Smooth muscle cell (in vitro differentiated cells): ENCODE results near the gene ANXA9. TPM values are rescaled to one million over a fixed set of nuclear protein-coding genes. Genes with fewer than 3 reads are reported as not detected.
A peak's percentile ranks its signal among the peaks of the same experiment; 100 is the strongest.

Source experiments
- DNase-seq: peaks from one replicate; lab custom pipeline; 2025; ENCODE audit not compliant: unreplicated experiment; lab: John Stamatoyannopoulos, UW
- H2AFZ ChIP-seq: fragments of 200-600 bp; sonication (generic); 2 replicates; pipeline ENCODE4 v1.6.0; 2016; ENCODE audit warnings: antibody characterized with exemption, low read depth, mild to moderate bottlenecking
- H3F3A ChIP-seq: fragments of 200-600 bp; sonication (generic); 2 replicates; pipeline ENCODE4 v1.6.0; 2017; ENCODE audit warnings: antibody characterized with exemption, low read depth
- H3K27ac ChIP-seq: fragments of 200-600 bp; sonication (generic); 2 replicates; pipeline ENCODE4 v1.5.1; 2016; ENCODE audit warnings: low read depth, mild to moderate bottlenecking
- H3K27me3 ChIP-seq: fragments of 200-600 bp; sonication (generic); 2 replicates; pipeline ENCODE4 v1.6.1; 2016; ENCODE audit warnings: low read depth, mild to moderate bottlenecking
- H3K36me3 ChIP-seq: fragments of 200-600 bp; sonication (generic); 2 replicates; pipeline ENCODE4 v1.5.1; 2016; ENCODE audit warnings: low read depth
- H3K4me1 ChIP-seq: fragments of 200-600 bp; sonication (generic); 2 replicates; pipeline ENCODE4 v1.5.1; 2016; ENCODE audit warnings: low read depth
- H3K4me2 ChIP-seq: fragments of 200-600 bp; sonication (generic); 2 replicates; pipeline ENCODE4 v1.6.0; 2016; ENCODE audit warnings: mild to moderate bottlenecking
- H3K4me3 ChIP-seq: fragments of 200-600 bp; sonication (generic); 2 replicates; pipeline ENCODE4 v1.5.1; 2016; ENCODE audit warnings: mild to moderate bottlenecking
- H3K79me2 ChIP-seq: fragments of 200-600 bp; sonication (generic); 2 replicates; pipeline ENCODE4 v1.6.0; 2016; ENCODE audit warnings: low read depth, mild to moderate bottlenecking
- H3K9ac ChIP-seq: fragments of 200-600 bp; sonication (generic); 2 replicates; pipeline ENCODE4 v1.6.0; 2016; ENCODE audit warnings: low read depth
- H3K9me3 ChIP-seq: fragments of 200-600 bp; sonication (generic); replicated peaks from 2 replicates; pipeline ENCODE4 v1.5.1; 2016; ENCODE audit warnings: low read depth
- H4K20me1 ChIP-seq: fragments of 200-600 bp; sonication (generic); 2 replicates; pipeline ENCODE4 v1.6.0; 2016; ENCODE audit warnings: low read depth
- WGBS: methylation state at CpG from one replicate; pipeline ENCODE4 v1.1.7; 2016; ENCODE audit warnings: low lambda C conversion rate; 5-methylcytosine and 5-hydroxymethylcytosine counted together
- polyA plus RNA-seq: library from polyadenylated mRNA; unstranded; fragments of >200 nt; fragmentation: Nextera tagmentation; extraction: Ambion mirVana; gene quantifications from 2 replicates; pipeline ENCODE4 v1.2.1, GENCODE V29; 2016
- total RNA-seq: library from RNA; depleted of rRNA; stranded (reverse); fragments of >200 nt; gene quantifications from 2 replicates; pipeline ENCODE4 v1.2.3, GENCODE V29; 2014
- TF ChIP-seq, protein P1 (sequence below): fragments of 200-600 bp; sonication (generic); IDR thresholded peaks from 2 replicates; pipeline ENCODE4 v1.5.1; 2017; ENCODE audit warnings: borderline replicate concordance, mild to moderate bottlenecking, antibody characterized with exemption; ENCODE audit not compliant: insufficient read depth, poor library complexity, severe bottlenecking

Gene ANXA9
- total and polyA plus RNA-seq, 2 experiments from 2014 or later = 0.31 to 2.6 TPM

DNA sequence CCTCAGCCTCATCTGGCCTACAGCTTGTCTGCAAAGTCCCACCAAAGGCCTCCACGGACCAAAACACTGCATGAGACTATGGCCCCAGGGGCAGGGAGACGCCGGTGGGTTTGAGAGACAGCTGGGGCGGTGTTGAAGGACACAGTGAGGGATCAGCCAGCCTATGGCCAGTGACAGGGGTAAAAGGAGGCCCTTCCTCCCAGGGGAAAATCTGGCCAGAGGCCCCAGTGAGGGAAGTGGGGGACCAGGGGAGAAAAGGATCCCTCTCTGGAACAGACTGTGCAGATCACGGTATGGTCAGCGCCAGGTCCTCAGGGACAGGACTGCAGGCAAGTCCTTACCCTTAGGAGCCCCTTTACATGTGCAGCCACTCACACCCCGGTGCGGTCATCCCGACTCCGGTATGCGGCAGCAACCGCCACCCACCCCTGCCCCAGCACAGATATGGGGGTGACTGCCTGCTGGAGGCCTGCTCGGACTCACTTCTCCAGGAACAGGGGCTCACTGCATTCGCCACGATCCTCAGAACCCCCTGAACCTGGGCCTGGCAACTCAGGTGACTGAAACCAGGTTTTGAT is 8.7 kb upstream of the ANXA9 start:
- Histone ChIP-seq H2AFZ (no peak overlapping the region), H3K27me3 (no peaks in the 10 kb centered on the region), H3K27ac (peak overlapping the region; percentile 14), H4K20me1 (peaks cover 53% of the 10 kb centered on the region), H3K9ac (peak overlapping the region; percentile 84), H3F3A (peaks cover 32% of the 10 kb centered on the region), H3K36me3 (no peaks in the 10 kb centered on the region), H3K4me2 (peak overlapping the region; percentile 100), H3K9me3 (no peaks in the 10 kb centered on the region), H3K79me2 (peaks cover 57% of the 10 kb centered on the region), H3K4me3 (peak overlapping the region; percentile 84), H3K4me1 (peaks cover 45% of the 10 kb centered on the region)
- peak; percentile 18 for DNase-seq
- TF ChIP-seq, protein P1, sequence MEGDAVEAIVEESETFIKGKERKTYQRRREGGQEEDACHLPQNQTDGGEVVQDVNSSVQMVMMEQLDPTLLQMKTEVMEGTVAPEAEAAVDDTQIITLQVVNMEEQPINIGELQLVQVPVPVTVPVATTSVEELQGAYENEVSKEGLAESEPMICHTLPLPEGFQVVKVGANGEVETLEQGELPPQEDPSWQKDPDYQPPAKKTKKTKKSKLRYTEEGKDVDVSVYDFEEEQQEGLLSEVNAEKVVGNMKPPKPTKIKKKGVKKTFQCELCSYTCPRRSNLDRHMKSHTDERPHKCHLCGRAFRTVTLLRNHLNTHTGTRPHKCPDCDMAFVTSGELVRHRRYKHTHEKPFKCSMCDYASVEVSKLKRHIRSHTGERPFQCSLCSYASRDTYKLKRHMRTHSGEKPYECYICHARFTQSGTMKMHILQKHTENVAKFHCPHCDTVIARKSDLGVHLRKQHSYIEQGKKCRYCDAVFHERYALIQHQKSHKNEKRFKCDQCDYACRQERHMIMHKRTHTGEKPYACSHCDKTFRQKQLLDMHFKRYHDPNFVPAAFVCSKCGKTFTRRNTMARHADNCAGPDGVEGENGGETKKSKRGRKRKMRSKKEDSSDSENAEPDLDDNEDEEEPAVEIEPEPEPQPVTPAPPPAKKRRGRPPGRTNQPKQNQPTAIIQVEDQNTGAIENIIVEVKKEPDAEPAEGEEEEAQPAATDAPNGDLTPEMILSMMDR = no peak
- whole genome bisulfite sequencing = 19% methylated on average over 15 of the region's 15 CpGs

DNA sequence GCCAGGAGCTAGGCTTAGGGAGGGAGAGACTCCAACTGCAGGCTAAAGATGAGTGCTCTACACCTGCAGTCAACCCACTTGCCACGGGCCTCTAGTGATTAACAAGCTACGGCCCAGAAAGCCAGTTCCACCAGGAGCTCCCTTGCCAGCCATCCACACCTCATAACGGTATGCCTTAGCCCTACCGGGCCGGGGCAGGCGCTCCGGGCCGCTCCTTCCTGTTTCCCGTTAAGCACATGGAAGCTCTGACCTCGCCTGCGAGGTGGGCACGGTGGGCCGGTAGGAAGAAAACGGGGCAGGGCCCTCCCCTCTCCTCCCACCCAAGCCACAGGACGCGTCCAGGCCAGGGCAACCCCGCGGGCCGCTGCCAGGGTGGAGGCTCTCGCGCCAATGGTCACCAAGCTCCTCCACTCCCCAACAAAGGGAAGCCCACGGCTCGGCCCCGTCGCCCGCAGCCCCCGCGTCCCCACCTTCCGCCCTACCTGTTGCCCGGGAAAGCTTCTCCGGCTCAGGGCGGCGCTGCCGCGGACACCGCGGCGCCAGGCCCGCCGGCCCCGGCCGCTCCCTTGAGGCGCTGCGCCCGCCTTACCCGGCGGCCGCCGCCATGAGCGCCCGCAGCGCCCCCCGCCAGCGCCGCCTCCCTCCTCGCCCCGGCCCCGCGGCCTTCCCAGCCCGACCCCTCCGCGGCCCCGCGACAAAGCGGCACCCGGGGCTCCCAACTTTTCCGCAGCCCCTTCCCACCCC is 8.1 kb upstream of the ANXA9 start:
- peaks cover 32% of the 10 kb centered on the region for H3F3A ChIP-seq
- DNase-seq = peak; percentile 30
- H3K4me1 ChIP-seq = peaks cover 46% of the 10 kb centered on the region
- H3K9me3 ChIP-seq = no peaks in the 10 kb centered on the region
- H3K27me3 ChIP-seq = no peaks in the 10 kb centered on the region
- peaks cover 51% of the 10 kb centered on the region for H3K79me2 ChIP-seq
- peak overlapping the region; percentile 84 for H3K9ac ChIP-seq
- H3K27ac ChIP-seq = peak overlapping the region; percentile 72
- peak overlapping the region; percentile 84 for H3K4me3 ChIP-seq
- H2AFZ ChIP-seq = no peak overlapping the region
- TF ChIP-seq, protein P1 = no peak
- peaks cover 47% of the 10 kb centered on the region for H4K20me1 ChIP-seq
- no peaks in the 10 kb centered on the region for H3K36me3 ChIP-seq
- peak overlapping the region; percentile 100 for H3K4me2 ChIP-seq
- WGBS = 2% methylated on average over 17 of the region's 67 CpGs

DNA sequence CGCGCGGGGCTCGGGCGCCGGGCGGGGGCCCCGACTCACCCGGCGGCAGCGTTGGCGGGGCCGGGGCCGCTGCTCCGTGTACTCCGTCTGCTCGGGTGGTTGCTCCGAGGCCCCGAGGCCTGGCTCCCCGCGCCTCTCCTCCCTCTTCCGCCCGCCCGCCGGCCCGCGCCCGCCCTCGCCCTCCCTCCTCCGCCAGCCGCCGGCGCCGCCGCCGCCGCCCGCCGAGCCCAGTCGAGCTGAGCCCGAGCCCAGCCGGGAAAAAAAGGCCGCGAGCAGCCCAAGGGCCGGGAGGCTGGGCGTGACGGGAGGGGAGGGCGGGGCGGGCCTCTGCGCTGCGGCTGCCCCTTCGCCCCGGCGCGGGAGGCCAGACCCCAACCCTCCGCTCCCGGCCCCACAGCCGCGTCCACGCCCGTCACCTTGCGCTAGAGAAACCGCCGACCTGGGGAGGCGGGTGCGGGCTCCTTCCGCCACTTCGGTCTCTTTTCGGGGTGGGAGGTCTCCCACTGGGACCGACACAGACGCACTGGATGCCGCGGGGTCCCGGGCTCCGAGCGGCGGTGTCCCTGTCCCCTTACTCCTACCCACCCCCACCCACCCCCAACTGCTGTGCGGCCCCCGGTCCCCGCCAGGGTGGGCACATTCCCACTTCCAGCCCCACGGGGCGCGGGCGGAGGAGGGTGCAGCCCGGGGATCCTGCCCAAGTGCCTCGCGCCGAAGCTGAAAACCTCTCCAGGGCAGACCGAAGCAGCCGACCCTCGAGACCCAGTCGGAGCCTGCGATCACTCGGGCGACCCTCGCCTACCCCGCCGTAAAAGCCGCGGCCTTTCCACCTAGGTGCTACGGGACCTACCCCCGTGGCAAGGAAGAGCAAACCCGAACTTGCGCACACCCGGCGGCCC is 7.3 kb upstream of the ANXA9 start, which contains the start of gene CERS2:
Gene CERS2, minus strand, starts transcription at position 256 of the 899 bp plus-strand sequence. CDS start 5,745 bp downstream, outside the sequence.
- H2AFZ ChIP-seq = peak within 1 kb of the TSS; percentile 64
- peaks cover 38% of the 10 kb centered on the region for H4K20me1 ChIP-seq
- peak within 1 kb of the TSS; percentile 72 for H3K27ac ChIP-seq
- peak within 1 kb of the TSS; percentile 84 for H3K4me3 ChIP-seq
- peak within 1 kb of the TSS; percentile 100 for H3K4me2 ChIP-seq
- TF ChIP-seq, protein P1 = no peak
- H3F3A ChIP-seq = peaks cover 32% of the 10 kb centered on the region
- peak within 1 kb of the TSS; percentile 84 for H3K9ac ChIP-seq
- peaks cover 43% of the 10 kb centered on the region for H3K79me2 ChIP-seq
- WGBS = 6% methylated on average over 31 of the region's 106 CpGs
- H3K9me3 ChIP-seq = no peaks in the 10 kb centered on the region
- no peaks in the 10 kb centered on the region for H3K36me3 ChIP-seq
- peak; percentile 70 for DNase-seq
- no peaks in the 10 kb centered on the region for H3K27me3 ChIP-seq
- peaks cover 50% of the 10 kb centered on the region for H3K4me1 ChIP-seq
